ENCODE results near the gene TCF15. TPM values are rescaled to one million over a fixed set of nuclear protein-coding genes. Genes with fewer than 3 reads are reported as not detected.

The TCF15 gene
- total and polyA plus RNA-seq, 2 of the 13 experiments (the other 11 are each of a cell fraction or from before 2014, with no cell fraction given) = not detected

DNA sequence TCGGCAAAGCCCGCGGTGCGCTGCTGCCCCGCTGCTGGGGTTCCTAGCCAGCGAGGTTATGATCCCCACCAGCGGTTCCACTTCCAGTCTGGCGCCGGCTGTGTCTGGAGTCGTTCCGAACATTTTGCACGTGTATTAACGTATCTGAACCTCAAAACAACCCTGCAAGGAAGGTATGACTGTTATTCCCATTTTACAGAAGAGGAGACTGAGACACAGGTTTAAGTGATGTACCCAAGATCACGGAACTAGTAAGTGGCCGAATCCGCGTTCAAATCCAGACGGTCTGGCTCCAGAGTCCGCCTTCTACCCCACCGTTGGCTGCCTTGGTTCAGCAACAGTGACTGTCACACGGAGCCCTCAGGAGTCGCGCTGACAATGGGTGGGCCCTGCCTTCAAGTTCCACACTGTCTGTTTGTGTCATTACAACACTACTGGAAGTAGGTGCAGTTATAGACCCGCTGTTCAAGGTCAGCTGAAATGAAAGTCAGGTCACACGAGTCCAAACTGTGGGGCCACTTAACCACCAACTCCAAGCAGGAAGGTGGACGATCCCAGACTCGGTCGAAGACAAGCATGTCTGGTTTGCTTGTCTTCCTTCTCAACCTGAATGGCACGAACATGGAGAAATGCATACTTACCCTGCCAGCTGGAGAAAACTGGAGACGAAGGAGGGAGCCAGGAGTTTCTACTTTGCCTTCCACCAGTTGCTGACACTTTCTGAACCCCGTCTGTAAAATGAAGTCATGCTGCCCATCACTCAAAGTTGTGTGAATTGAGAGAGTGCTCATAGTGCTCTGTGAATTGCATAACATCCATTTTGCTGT, 43.7 kb upstream of the TCF15 start (continued):
- TF ChIP-seq ZFP91 (CRISPR knock-in tag; IDR thresholded peaks at IDR 0.05; ENCODE audit: borderline replicate concordance) (0 out of 2 replicates have a peak, but pooled peaks have one; percentile 78), MIER2 (CRISPR knock-in tag; IDR thresholded peaks at IDR 0.05) (peak; percentile 13; the same call in 1 of the 2 replicates), ZNF724P (CRISPR knock-in tag; IDR thresholded peaks at IDR 0.05; ENCODE audit: borderline replicate concordance) (no peak), ZNF878 (CRISPR knock-in tag; IDR thresholded peaks at IDR 0.05) (no peak), ZNF781 (CRISPR knock-in tag; IDR thresholded peaks at IDR 0.05; ENCODE audit: borderline replicate concordance, not compliant biosample characterization) (no peak), ZHX2 (IDR thresholded peaks at IDR 0.05; ENCODE audit: low read depth) (no peak), ZHX2 (CRISPR knock-in tag; IDR thresholded peaks at IDR 0.05; ENCODE audit: borderline replicate concordance) (no peak; the same call in 1 of the 2 replicates), ZNF430 (CRISPR knock-in tag; IDR thresholded peaks at IDR 0.05) (0 out of 2 replicates have a peak, but pooled peaks have one; percentile 41), TBL1XR1 (IDR thresholded peaks at IDR 0.05; ENCODE audit: borderline replicate concordance, low read length, partially characterized antibody) (peak; percentile 10), GABPB1 (CRISPR knock-in tag; IDR thresholded peaks at IDR 0.05) (no peak), SIN3A (IDR thresholded peaks at IDR 0.05; ENCODE audit: borderline replicate concordance, low read depth, low read length) (0 out of 2 replicates have a peak, but pooled peaks have one; percentile 0), ZNF121 (CRISPR knock-in tag; IDR thresholded peaks at IDR 0.05) (peak; percentile 55; the same call in 1 of the 2 replicates), ZNF776 (CRISPR knock-in tag; IDR thresholded peaks at IDR 0.05) (no peak; the same call in 1 of the 2 replicates), MXI1 (IDR thresholded peaks at IDR 0.05; ENCODE audit: borderline replicate concordance, low read depth, low read length) (no peak), ZNF275 (CRISPR knock-in tag; IDR thresholded peaks at IDR 0.05; ENCODE audit: borderline replicate concordance) (no peak; the same call in none of the 2 replicates), RBM22 (optimal IDR thresholded peaks at IDR 0.05; ENCODE audit: low read length) (peak; percentile 77), SMARCC2 (IDR thresholded peaks at IDR 0.05) (no peak), SIN3B (IDR thresholded peaks at IDR 0.05; ENCODE audit: low read length) (no peak)
- TF ChIP-seq, protein P1, sequence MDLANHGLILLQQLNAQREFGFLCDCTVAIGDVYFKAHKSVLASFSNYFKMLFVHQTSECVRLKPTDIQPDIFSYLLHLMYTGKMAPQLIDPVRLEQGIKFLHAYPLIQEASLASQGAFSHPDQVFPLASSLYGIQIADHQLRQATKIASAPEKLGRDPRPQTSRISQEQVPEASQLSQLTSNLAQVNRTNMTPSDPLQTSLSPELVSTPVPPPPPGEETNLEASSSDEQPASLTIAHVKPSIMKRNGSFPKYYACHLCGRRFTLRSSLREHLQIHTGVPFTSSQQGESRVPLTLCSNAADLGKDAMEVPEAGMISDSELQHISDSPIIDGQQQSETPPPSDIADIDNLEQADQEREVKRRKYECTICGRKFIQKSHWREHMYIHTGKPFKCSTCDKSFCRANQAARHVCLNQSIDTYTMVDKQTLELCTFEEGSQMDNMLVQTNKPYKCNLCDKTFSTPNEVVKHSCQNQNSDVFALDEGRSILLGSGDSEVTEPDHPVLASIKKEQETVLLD (CRISPR knock-in tag; IDR thresholded peaks at IDR 0.05; ENCODE audit: low read depth) = no peak

Measured in HepG2 (cell line).